VCaP (cell line): ENCODE results near the gene PRR33.

Experiments used
- H3K27ac ChIP-seq: fragments of 450-650 bp; 2 replicates; pipeline ENCODE4 v1.5.1; 2017
- TF ChIP-seq, protein P1 (sequence below): fragments of 450-650 bp; conservative IDR thresholded peaks from 2 replicates; pipeline ENCODE4 v1.5.1; 2017; ENCODE audit warnings: mild to moderate bottlenecking, moderate library complexity

PRR33 gene

DNA sequence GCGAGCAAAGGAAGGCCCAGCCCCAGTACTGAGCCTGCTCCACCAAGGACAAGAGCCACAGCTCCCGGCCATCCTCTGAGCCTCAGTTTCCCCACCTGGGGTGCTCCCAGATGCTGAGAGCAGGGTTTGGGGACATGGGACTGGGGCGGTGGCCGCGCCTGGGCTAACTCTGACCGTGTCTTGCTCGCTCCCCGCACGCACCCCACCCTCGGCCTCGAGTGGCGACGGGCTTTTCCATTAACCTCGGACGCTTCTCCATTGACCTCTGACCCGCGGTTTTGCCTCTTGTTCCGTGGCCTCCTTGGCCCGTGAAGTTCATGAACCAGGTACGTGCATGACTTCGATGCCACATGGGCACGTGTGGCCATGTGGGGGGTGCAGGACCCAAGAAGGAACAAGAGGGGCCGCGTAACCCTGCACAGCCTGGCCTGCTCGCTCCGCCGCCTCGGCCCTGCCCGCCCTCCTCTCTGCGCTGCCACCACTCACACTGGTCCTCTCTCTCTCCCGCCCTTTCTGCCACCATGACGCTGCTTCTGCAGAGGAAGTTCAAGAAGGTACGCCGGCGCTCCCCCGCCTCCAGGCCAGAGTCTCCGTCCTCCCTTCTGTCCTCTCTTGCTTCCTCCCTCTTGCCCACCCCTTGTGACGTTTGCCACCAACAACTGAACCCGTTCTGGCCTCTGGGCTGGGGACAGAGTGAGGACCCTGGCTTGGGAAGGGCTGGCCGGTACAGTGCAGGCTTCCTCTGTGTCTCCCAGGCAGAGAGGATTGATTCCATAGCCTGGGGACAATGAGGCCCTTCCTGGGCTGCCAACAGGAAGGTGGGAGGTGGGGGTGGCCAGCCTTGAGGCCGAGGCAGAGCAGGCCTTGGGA, 34.7 kb upstream of the PRR33 start:
- no peak overlapping the region for H3K27ac ChIP-seq

GRCh38 chr11:1925373-1926155, 33.9 kb upstream of the PRR33 start:
- TF ChIP-seq, protein P1, sequence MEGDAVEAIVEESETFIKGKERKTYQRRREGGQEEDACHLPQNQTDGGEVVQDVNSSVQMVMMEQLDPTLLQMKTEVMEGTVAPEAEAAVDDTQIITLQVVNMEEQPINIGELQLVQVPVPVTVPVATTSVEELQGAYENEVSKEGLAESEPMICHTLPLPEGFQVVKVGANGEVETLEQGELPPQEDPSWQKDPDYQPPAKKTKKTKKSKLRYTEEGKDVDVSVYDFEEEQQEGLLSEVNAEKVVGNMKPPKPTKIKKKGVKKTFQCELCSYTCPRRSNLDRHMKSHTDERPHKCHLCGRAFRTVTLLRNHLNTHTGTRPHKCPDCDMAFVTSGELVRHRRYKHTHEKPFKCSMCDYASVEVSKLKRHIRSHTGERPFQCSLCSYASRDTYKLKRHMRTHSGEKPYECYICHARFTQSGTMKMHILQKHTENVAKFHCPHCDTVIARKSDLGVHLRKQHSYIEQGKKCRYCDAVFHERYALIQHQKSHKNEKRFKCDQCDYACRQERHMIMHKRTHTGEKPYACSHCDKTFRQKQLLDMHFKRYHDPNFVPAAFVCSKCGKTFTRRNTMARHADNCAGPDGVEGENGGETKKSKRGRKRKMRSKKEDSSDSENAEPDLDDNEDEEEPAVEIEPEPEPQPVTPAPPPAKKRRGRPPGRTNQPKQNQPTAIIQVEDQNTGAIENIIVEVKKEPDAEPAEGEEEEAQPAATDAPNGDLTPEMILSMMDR, result no peak

More for the DNA sequence above, 34.7 kb upstream of the PRR33 start:
- TF ChIP-seq, protein P1, result no peak

DNA sequence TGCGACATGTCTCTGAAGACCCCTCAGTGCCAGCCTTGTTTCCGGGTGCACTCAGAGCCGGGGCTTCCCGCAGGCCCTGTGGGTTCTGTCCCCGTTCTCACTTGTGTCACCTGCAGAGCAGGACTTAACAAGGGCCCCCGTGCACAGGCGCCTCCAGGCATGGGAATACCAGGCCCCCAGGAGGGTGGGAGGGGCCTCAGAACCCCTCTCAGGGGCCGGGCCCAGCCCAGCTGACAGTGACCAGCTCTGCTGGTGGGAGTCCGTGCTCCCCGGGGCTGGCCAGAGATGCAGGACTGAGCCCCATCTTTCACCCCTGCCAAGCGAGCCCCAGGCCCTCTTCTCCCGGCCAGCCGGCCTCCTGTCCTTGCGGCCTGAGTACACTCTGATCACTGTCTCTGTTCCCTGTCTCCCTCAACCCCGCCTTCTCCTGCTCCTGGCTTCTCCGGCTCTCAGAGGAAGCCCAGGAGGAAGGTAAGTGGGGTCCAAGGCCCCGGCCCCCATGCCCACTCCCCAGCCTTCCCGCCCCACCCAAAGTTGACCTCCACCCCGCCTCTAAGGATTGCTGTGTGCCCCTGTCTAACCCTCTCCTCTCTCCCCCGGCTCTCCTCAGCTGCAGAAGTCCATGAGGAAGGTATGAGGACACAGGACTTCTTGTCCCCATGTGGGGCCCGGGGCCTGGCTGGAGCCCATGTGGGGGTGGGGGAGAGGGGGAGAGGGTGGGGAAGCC, 33.1 kb upstream of the PRR33 start:
- TF ChIP-seq, protein P1, result no peak
- H3K27ac ChIP-seq, result no peak overlapping the region

More at GRCh38 chr11:1925373-1926155, 33.9 kb upstream of the PRR33 start:
- no peak overlapping the region for H3K27ac ChIP-seq

DNA sequence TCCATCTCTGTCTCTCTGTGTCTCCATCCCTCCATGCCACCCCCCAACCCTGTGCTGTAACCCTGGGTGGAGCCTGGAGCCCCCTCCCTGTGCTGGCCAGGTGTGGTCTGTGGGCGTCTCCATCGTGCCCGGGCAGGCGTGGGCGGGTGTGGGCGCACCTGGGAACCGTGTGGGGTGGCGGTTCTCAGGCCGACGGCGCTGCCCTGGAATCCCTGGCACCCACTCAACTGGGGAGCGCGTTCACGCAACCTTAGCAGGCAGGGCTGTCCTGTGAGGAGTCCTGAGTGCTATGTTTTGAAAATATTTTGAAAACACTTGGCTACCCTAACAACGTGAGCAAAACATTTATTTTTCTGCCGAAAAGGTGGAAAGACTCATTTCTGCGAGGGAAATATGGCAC, 32.5 kb upstream of the PRR33 start:
- TF ChIP-seq, protein P1, result no peak
- no peak overlapping the region for H3K27ac ChIP-seq

- no peak overlapping the region for H3K27ac ChIP-seq
- TF ChIP-seq, protein P1, result no peak
These were observed 31.7 kb upstream of the PRR33 start for GRCh38 chr11:1923201-1923956.

DNA sequence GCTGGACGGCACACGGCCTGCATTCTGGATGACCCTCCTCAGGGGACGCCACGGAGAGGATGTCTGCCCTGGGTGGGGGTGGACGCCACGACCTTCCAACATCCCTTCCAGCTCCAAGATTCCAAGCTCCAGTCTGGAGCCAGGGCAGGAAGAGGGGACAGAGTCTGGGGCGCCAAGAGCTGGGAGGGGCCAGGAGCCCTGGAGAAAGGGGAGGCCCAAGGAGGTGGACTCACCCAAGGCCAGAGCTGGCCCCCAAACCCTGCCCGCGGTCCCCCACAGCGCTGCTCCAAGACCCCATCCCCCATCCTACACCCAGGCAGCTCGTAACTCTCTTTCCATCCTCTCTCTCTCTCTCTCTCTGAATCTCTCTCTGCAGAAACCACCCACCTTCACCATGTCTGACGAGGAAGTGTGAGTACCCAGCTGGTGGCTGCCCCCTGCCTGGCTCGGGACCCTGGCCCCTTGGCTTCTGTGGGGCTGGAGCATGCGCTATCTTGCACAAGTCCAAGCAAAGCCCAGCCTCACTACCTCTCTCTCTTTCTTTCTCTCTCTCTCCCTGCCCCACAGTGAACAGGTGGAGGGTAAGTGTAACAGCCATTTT, 30.9 kb upstream of the PRR33 start:
- TF ChIP-seq, protein P1, result no peak
- H3K27ac ChIP-seq, result no peak overlapping the region
